Measurements from ENCODE around the gene PLEKHJ1. TPM values are rescaled to one million over a fixed set of nuclear protein-coding genes. Genes with fewer than 3 reads are reported as not detected.

The PLEKHJ1 gene
- total and polyA plus RNA-seq, 2 of the 8 experiments (the other 6 are each of a cell fraction or from before 2014, with no cell fraction given): 135 to 187 TPM

GRCh38 chr19:2188708-2189385 lies 47.3 kb downstream of the PLEKHJ1 start (continued):
- TF ChIP-seq CHD7 (IDR thresholded peaks at IDR 0.05; ENCODE audit: insufficient replicate concordance, low read length) (no peak), GTF2F1 (IDR thresholded peaks at IDR 0.05; ENCODE audit: borderline replicate concordance, low read depth, low read length) (no peak), SP2 (IDR thresholded peaks at IDR 0.05; ENCODE audit: low read length) (no peak), SP1 (IDR thresholded peaks at IDR 0.05; ENCODE audit: low read depth, low read length) (no peak), E2F6 (IDR thresholded peaks at IDR 0.05) (no peak)
